ENCODE measurements around the gene RFC2.
"Not testable (repeated sequence)": the region's sequence is repeated elsewhere in the genome, so short reads cannot be mapped to it uniquely, and the experiment has no call there.

Gene RFC2

DNA sequence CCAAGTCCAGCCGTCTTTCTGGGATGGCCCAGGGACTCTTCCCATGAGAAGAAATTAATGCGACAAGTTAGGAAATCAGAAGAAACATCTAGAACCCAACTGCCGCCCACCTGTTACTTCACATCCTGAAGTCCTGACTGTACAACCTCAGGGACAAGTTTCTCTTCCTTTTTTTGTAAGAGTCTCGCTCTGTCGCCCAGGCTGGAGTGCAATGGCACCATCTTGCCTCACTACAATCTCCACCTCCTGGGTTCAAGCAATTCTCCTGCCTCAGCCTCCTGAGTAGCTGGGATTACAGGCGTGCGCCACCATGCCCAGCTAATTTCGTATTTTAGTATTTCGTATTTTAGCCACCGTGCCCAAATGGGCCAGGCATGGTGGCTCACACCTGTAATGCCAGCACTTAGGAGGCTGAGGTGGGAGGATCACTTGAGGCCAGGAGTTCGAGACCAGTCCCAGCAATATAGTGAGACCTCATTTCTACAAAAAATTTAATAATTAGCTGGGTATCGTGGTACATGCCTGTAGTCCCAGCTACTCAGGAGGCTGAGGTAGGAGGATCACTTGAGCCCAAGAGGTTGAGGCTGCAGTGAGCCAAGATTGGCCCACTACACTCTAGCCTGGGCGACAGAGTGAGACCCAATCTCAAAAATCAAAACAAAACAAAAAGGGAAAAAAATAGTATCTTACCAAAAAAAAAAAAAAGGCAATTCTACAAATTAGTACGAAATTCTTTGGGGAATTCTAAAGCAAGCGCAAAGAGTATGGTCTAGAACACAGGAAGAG, 23.6 kb downstream of the RFC2 start:
- no peaks in the 10 kb centered on the region for H3K9me3 ChIP-seq (ENCODE audit: control insufficient read depth, insufficient read depth, low read depth, low read length)
- H3K27ac ChIP-seq (ENCODE audit: extremely low read depth, low read depth, low read length) = no peak overlapping the region
- ChIA-PET CTCF (no interaction called here), POLR2A (no interaction called here)
- TF ChIP-seq GFI1B (tag by site-specific recombination; IDR thresholded peaks at IDR 0.05) (no peak), SCRT2 (tag by site-specific recombination; IDR thresholded peaks at IDR 0.05) (peak; percentile 76)
- H3K36me3 ChIP-seq (ENCODE audit: control insufficient read depth in 2 of 2, insufficient read depth in 1 of 2, low read length in 2 of 2) = peaks cover 51 to 74% of the 10 kb centered on the region in 2 experiments
- no peaks in the 10 kb centered on the region for H3K4me1 ChIP-seq (ENCODE audit: control insufficient read depth, insufficient read depth, low read length)
- H3K4me3 ChIP-seq (ENCODE audit: low read depth, low read length) = no peak overlapping the region

DNA sequence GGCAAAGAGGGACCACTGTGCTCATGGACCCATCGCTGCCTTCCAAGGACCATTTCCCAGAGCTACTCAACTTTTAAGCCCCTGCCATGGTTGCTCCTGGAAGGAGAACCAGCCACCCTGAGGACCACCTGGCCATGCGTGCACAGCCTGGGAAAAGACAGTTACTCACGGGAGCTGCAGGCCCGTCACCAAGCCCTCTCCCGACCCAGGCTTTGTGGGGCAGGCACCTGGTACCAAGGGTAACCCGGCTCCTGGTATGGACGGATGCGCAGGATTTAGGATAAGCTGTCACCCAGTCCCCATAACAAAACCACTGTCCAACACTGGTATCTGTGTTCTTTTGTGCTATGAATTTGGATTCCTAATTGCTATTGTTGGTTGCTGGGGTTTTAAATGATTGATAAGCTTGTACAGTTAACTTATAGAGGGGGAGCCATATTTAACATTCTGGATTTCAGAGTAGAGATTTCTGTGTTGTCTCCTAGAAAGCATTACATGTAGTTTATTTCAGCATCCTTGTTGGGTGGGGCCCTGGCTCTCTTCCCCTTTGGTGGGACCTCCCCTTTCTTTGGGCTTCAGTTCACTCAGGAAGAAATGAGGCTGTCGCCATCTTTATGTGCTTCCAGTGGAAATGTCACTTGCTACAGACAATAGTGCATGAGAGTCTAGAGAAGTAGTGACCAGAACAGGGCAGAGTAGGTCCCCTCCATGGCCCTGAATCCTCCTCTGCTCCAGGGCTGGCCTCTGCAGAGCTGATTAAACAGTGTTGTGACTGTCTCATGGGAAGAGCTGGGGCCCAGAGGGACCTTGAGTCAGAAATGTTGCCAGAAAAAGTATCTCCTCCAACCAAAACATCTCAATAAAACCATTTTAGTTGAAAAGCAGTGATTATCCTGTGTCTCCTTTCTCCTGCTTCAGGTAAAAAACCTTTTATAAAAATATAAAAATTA, 25.0 kb downstream of the RFC2 start:
- Histone ChIP-seq H3K4me3 (ENCODE audit: low read depth, low read length) (no peak overlapping the region), H3K27ac (ENCODE audit: extremely low read depth, low read depth, low read length) (no peak overlapping the region), H3K36me3 (ENCODE audit: control insufficient read depth in 2 of 2, insufficient read depth in 1 of 2, low read length in 2 of 2) (peaks cover 40 to 69% of the 10 kb centered on the region in 2 experiments), H3K4me1 (ENCODE audit: control insufficient read depth, insufficient read depth, low read length) (no peaks in the 10 kb centered on the region), H3K9me3 (ENCODE audit: control insufficient read depth, insufficient read depth, low read depth, low read length) (no peaks in the 10 kb centered on the region)
- CTCF ChIA-PET = interaction anchor here (0.6 to 1.9 kb wide), 2 partner anchors 23 to 164 kb away, joined by 4 to 5 read pairs; no protein-coding TSS in a partner anchor
- TF ChIP-seq ZNF600 (tag by site-specific recombination; IDR thresholded peaks at IDR 0.05) = no peak
- no peak for TF ChIP-seq SP7 (tag by site-specific recombination; IDR thresholded peaks at IDR 0.05)
- POLR2A ChIA-PET = no interaction called here

- H3K4me3 ChIP-seq (ENCODE audit: low read depth, low read length) = no peak overlapping the region
- H3K9me3 ChIP-seq (ENCODE audit: control insufficient read depth, insufficient read depth, low read depth, low read length) = no peaks in the 10 kb centered on the region
- ChIA-PET CTCF (interaction anchor here (0.7 to 1.3 kb wide), 2 partner anchors 20 to 293 kb away, joined by 3 to 5 read pairs; no protein-coding TSS in a partner anchor), POLR2A (interaction anchor here (0.7 kb wide), 2 partner anchors 158 to 347 kb away, joined by 3 to 4 read pairs; no protein-coding TSS in a partner anchor)
- H3K36me3 ChIP-seq (ENCODE audit: control insufficient read depth in 2 of 2, insufficient read depth in 1 of 2, low read length in 2 of 2) = peaks cover 24 to 50% of the 10 kb centered on the region in 2 experiments
- H3K4me1 ChIP-seq (ENCODE audit: control insufficient read depth, insufficient read depth, low read length) = no peaks in the 10 kb centered on the region
- no peak overlapping the region for H3K27ac ChIP-seq (ENCODE audit: extremely low read depth, low read depth, low read length)
- TF ChIP-seq HOXC10 (CRISPR knock-in tag; IDR thresholded peaks at IDR 0.05) (no peak), GLI2 (tag by site-specific recombination; IDR thresholded peaks at IDR 0.05; ENCODE audit: borderline replicate concordance, low read depth) (no peak), ZNF48 (tag by site-specific recombination; IDR thresholded peaks at IDR 0.05) (no peak), ZNF202 (tag by site-specific recombination; IDR thresholded peaks at IDR 0.05; ENCODE audit: borderline replicate concordance) (no peak), ZBTB17 (tag by site-specific recombination; IDR thresholded peaks at IDR 0.05) (no peak), ZNF292 (tag by site-specific recombination; IDR thresholded peaks at IDR 0.05; ENCODE audit: borderline replicate concordance, low read depth) (no peak)
- TF ChIP-seq, protein P1, sequence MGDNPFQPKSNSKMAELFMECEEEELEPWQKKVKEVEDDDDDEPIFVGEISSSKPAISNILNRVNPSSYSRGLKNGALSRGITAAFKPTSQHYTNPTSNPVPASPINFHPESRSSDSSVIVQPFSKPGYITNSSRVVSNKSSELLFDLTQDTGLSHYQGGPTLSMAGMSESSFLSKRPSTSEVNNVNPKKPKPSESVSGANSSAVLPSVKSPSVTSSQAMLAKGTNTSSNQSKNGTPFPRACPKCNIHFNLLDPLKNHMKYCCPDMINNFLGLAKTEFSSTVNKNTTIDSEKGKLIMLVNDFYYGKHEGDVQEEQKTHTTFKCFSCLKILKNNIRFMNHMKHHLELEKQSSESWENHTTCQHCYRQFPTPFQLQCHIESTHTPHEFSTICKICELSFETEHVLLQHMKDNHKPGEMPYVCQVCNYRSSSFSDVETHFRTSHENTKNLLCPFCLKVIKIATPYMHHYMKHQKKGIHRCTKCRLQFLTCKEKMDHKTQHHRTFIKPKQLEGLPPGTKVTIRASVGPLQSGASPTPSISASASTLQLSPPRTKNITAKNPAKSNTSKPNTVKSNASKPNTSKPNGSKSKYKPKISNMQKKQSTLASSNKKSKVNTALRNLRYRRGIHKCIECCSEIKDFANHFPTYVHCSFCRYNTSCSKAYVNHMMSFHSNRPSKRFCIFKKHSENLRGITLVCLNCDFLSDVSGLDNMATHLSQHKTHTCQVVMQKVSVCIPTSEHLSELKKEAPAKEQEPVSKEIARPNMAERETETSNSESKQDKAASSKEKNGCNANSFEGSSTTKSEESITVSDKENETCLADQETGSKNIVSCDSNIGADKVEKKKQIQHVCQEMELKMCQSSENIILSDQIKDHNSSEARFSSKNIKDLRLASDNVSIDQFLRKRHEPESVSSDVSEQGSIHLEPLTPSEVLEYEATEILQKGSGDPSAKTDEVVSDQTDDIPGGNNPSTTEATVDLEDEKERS (tag by site-specific recombination; IDR thresholded peaks at IDR 0.05) = no peak
Observed at GRCh38 chr7:74226633-74227032, 27.6 kb downstream of the RFC2 start.

DNA sequence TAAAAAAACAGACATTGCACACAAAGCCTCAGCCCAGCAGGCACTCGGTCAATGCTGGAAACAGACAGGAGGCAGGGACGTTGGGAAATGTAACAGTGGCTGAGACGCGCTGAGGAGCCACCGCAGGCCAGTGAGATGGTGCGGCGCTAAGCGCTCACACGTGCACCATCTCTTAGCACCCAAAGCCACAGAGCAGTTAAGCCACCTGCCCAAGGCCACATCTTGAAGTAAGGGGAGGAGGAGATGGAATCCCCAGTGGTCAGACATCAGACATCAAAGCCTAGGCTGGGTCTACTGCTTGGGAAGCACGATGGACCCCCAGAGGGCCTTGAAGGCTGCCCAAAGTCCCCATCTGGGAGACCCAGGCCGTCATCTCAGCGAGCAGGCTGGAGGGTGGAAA, 28.8 kb downstream of the RFC2 start:
- Histone ChIP-seq H3K27ac (ENCODE audit: extremely low read depth, low read depth, low read length) (no peak overlapping the region), H3K9me3 (ENCODE audit: control insufficient read depth, insufficient read depth, low read depth, low read length) (no peaks in the 10 kb centered on the region), H3K4me1 (ENCODE audit: control insufficient read depth, insufficient read depth, low read length) (no peaks in the 10 kb centered on the region), H3K4me3 (ENCODE audit: low read depth, low read length) (no peak overlapping the region), H3K36me3 (ENCODE audit: control insufficient read depth in 2 of 2, insufficient read depth in 1 of 2, low read length in 2 of 2) (peaks cover 12 to 39% of the 10 kb centered on the region in 2 experiments)
- TF ChIP-seq ZFHX2 (tag by site-specific recombination; conservative IDR thresholded peaks at IDR 0.05) = no peak
- no peak for TF ChIP-seq ZNF433 (tag by site-specific recombination; IDR thresholded peaks at IDR 0.05; ENCODE audit: low read depth)
- TF ChIP-seq ZNF792 (tag by site-specific recombination; IDR thresholded peaks at IDR 0.05) = no peak
- TF ChIP-seq ZNF362 (tag by site-specific recombination; IDR thresholded peaks at IDR 0.05) = no peak
- TF ChIP-seq ZNF548 (tag by site-specific recombination; IDR thresholded peaks at IDR 0.05) = no peak
- TF ChIP-seq YY1 (tag by site-specific recombination; IDR thresholded peaks at IDR 0.05) = no peak
- CTCF ChIA-PET = no interaction called here
- POLR2A ChIA-PET = no interaction called here

DNA sequence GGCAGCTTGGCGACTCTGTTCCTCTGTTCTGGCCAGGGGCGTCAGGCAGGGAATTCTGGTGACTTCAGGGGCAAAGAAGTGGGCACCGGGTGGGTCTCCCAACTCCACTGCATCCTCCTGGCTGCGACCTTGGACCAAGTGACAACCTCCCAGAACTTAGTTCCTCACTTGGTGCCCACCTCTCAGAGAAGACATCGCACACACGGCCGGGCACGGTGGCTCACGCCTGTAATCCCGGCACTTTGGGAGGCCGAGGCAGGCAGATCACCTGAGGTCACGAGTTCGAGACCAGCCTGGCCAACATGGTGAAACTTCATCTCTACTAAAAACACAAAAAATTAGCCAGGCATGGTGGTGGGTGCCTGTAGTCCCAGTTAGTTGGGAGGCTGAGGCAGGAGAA, 29.3 kb downstream of the RFC2 start:
- H3K9me3 ChIP-seq (ENCODE audit: control insufficient read depth, insufficient read depth, low read depth, low read length); H3K4me1 ChIP-seq (ENCODE audit: control insufficient read depth, insufficient read depth, low read length); POLR2A ChIA-PET; H3K27ac ChIP-seq (ENCODE audit: extremely low read depth, low read depth, low read length); H3K4me3 ChIP-seq (ENCODE audit: low read depth, low read length); CTCF ChIA-PET: not testable (repeated sequence)
- peaks cover 10 to 36% of the 10 kb centered on the region in 2 experiments for H3K36me3 ChIP-seq (ENCODE audit: control insufficient read depth in 2 of 2, insufficient read depth in 1 of 2, low read length in 2 of 2)
